ENCODE data around the gene UNC5C.

UNC5C gene

DNA sequence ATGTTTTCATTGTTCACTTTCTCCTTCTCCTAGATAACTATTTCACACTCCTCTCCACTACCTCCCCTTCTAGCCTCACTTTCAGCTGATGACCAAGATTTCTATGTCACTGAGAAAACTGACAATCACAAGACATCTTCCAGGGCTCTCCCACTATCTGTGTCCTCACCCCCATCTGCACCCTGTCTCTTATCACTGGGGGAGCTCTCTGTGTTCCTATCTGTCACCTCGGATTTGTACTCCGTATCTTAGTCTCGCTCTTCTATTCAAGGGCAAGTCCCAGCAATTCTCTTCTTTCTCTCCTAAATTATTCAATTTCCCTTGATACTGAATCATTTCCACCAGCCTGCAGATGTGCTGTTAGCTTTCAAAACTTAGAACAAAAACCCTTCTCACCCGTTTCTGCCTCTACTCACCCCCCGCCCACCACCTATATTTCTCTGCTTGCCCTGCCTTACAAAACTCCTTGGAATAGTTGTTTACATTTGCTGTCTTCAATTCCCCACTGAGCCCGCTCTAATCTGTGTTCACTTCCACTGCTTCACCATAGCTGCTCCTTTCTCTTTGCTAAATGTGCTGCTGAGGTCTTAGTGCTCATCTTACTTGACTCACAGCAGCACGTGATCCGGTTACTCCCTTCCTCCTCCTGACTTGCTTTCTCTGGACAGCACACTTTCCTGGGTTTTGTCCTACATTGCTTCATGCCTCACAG is 293.2 kb downstream of the UNC5C start:
- H2BK12ac ChIP-seq (ENCODE audit: low read length) = no peak overlapping the region
- no peak overlapping the region for H2BK5ac ChIP-seq (ENCODE audit: low read depth, low read length, poor library complexity)
- no CpG with 5 or more reads among the region's 8 CpGs for WGBS (ENCODE audit: extremely low coverage, insufficient coverage, insufficient read length)
- H3K18ac ChIP-seq (ENCODE audit: low read length) = no peak overlapping the region
- H3K4me2 ChIP-seq (ENCODE audit: low read length) = no peak overlapping the region
- H3K79me2 ChIP-seq (ENCODE audit: control insufficient read depth, insufficient read depth, low read length, poor library complexity) = no peaks in the 10 kb centered on the region
- no peak overlapping the region for H2BK120ac ChIP-seq (ENCODE audit: insufficient read depth, low read length, poor library complexity)
- no peak for DNase-seq
- no peaks in the 10 kb centered on the region for H3K9me3 ChIP-seq (ENCODE audit: insufficient read depth, low read depth, low read length)
- H3K4me1 ChIP-seq (ENCODE audit: control insufficient read depth in 1 of 2, insufficient read depth in 2 of 2, low read length in 2 of 2) = peaks cover 1 to 2% of the 10 kb centered on the region in 2 experiments
- no peak overlapping the region for H3K27ac ChIP-seq (ENCODE audit: low read depth, low read length)
- no peak overlapping the region for H3K4me3 ChIP-seq (ENCODE audit: low read depth, low read length)
- H3K23ac ChIP-seq (ENCODE audit: low read length) = no peak overlapping the region
- no peak overlapping the region for H4K91ac ChIP-seq (ENCODE audit: low read depth, low read length)
- H3K14ac ChIP-seq (ENCODE audit: low read length) = no peak overlapping the region
- H3K27me3 ChIP-seq (ENCODE audit: insufficient read depth, low read length) = no peaks in the 10 kb centered on the region
- no peak overlapping the region for H3K4ac ChIP-seq (ENCODE audit: low read depth, low read length)
- no peak overlapping the region for H4K12ac ChIP-seq (ENCODE audit: low read depth, low read length)
- H3K79me1 ChIP-seq (ENCODE audit: low read length) = no peaks in the 10 kb centered on the region
- H2AK5ac ChIP-seq (ENCODE audit: low read length) = no peak overlapping the region
- no peak overlapping the region for H3K9ac ChIP-seq (ENCODE audit: low read length)
- H2AFZ ChIP-seq (ENCODE audit: insufficient read depth, low read length, poor library complexity) = no peak overlapping the region
- peaks cover 0 to 4% of the 10 kb centered on the region in 2 experiments for H3K36me3 ChIP-seq (ENCODE audit: control insufficient read depth in 1 of 2, insufficient read depth in 2 of 2, low read length in 2 of 2)
- no peak overlapping the region for H4K8ac ChIP-seq (ENCODE audit: low read depth, low read length)

DNA sequence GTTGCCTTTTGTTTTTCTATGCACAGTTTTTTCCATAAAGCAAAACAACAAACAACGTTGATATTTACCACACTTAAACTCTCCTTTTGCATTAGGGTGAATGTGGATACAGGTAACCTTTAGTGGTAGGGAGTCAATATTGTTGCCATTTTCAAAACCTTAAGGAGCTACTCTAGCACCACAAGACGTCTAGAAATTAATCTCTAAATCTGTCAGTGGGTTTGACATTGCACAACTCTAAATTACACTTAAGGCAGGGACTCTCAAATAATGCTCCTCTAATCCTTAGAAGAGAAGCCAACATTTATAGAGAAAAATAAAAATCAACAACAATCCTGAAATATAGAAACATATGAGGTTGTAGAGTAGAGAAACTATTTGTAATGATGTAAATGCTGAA is 297.2 kb downstream of the UNC5C start:
- no peak overlapping the region for H3K9ac ChIP-seq (ENCODE audit: low read length)
- H3K14ac ChIP-seq (ENCODE audit: low read length) = no peak overlapping the region
- H3K79me2 ChIP-seq (ENCODE audit: control insufficient read depth, insufficient read depth, low read length, poor library complexity) = no peaks in the 10 kb centered on the region
- no peak overlapping the region for H4K12ac ChIP-seq (ENCODE audit: low read depth, low read length)
- no peak overlapping the region for H2BK120ac ChIP-seq (ENCODE audit: insufficient read depth, low read length, poor library complexity)
- H3K4me2 ChIP-seq (ENCODE audit: low read length) = no peak overlapping the region
- no peak overlapping the region for H3K4me3 ChIP-seq (ENCODE audit: low read depth, low read length)
- peaks cover 0 to 2% of the 10 kb centered on the region in 2 experiments for H3K4me1 ChIP-seq (ENCODE audit: control insufficient read depth in 1 of 2, insufficient read depth in 2 of 2, low read length in 2 of 2)
- no peak overlapping the region for H3K23ac ChIP-seq (ENCODE audit: low read length)
- H3K27ac ChIP-seq (ENCODE audit: low read depth, low read length) = no peak overlapping the region
- H3K27me3 ChIP-seq (ENCODE audit: insufficient read depth, low read length) = no peaks in the 10 kb centered on the region
- H2AK5ac ChIP-seq (ENCODE audit: low read length) = no peak overlapping the region
- H2BK12ac ChIP-seq (ENCODE audit: low read length) = no peak overlapping the region
- no peak overlapping the region for H2BK5ac ChIP-seq (ENCODE audit: low read depth, low read length, poor library complexity)
- H4K91ac ChIP-seq (ENCODE audit: low read depth, low read length) = no peak overlapping the region
- no peak overlapping the region for H2AFZ ChIP-seq (ENCODE audit: insufficient read depth, low read length, poor library complexity)
- no peak overlapping the region for H4K8ac ChIP-seq (ENCODE audit: low read depth, low read length)
- WGBS (ENCODE audit: extremely low coverage, insufficient coverage, insufficient read length) = no CpG with 5 or more reads among the region's 2 CpGs
- no peaks in the 10 kb centered on the region for H3K9me3 ChIP-seq (ENCODE audit: insufficient read depth, low read depth, low read length)
- H3K4ac ChIP-seq (ENCODE audit: low read depth, low read length) = no peak overlapping the region
- H3K18ac ChIP-seq (ENCODE audit: low read length) = no peak overlapping the region
- peaks cover 2% of the 10 kb centered on the region for H3K79me1 ChIP-seq (ENCODE audit: low read length)
- DNase-seq = no peak
- peaks cover 4 to 13% of the 10 kb centered on the region in 2 experiments for H3K36me3 ChIP-seq (ENCODE audit: control insufficient read depth in 1 of 2, insufficient read depth in 2 of 2, low read length in 2 of 2)

DNA sequence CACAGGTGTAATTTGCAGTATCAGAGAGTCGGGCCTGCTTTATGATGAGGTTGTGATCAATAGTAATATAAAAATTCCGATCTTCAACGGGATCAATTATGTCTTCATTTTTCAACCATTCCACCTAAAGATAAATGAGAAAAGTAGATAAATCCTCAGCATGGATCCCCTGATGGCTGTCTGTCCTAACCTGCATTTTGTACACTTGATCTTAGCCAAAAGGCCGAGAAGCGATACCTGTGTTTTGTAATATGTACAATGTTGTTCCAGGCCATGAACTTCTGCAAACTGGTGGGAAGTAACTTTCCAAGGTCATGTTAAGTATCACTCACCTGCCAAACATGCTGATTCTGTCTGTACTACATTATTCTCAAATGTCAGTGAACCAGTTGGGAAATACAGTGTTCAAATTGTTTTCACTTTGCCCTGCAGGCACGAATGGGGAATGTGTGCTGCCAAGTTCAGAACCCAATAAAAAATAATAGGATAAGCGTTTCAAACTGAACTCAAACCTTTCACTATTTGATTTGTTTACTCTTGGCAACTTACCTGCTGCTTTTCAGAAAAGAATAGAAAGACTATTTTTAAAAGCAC is 298.1 kb downstream of the UNC5C start:
- H3K23ac ChIP-seq (ENCODE audit: low read length) = no peak overlapping the region
- no peak overlapping the region for H2BK5ac ChIP-seq (ENCODE audit: low read depth, low read length, poor library complexity)
- no peak overlapping the region for H3K18ac ChIP-seq (ENCODE audit: low read length)
- no peaks in the 10 kb centered on the region for H3K27me3 ChIP-seq (ENCODE audit: insufficient read depth, low read length)
- no peak overlapping the region for H3K9ac ChIP-seq (ENCODE audit: low read length)
- no peak overlapping the region for H3K27ac ChIP-seq (ENCODE audit: low read depth, low read length)
- no CpG with 5 or more reads among the region's 7 CpGs for WGBS (ENCODE audit: extremely low coverage, insufficient coverage, insufficient read length)
- peak overlapping the region; percentile 9 for H4K91ac ChIP-seq (ENCODE audit: low read depth, low read length)
- H3K9me3 ChIP-seq (ENCODE audit: insufficient read depth, low read depth, low read length) = no peaks in the 10 kb centered on the region
- peaks cover 4 to 13% of the 10 kb centered on the region in 2 experiments for H3K36me3 ChIP-seq (ENCODE audit: control insufficient read depth in 1 of 2, insufficient read depth in 2 of 2, low read length in 2 of 2)
- peak; percentile 17 to 38 for DNase-seq
- H3K4ac ChIP-seq (ENCODE audit: low read depth, low read length) = no peak overlapping the region
- no peak overlapping the region for H4K8ac ChIP-seq (ENCODE audit: low read depth, low read length)
- no peak overlapping the region for H3K14ac ChIP-seq (ENCODE audit: low read length)
- no peak overlapping the region for H2AFZ ChIP-seq (ENCODE audit: insufficient read depth, low read length, poor library complexity)
- H2AK5ac ChIP-seq (ENCODE audit: low read length) = no peak overlapping the region
- H3K79me2 ChIP-seq (ENCODE audit: control insufficient read depth, insufficient read depth, low read length, poor library complexity) = no peaks in the 10 kb centered on the region
- H3K79me1 ChIP-seq (ENCODE audit: low read length) = peaks cover 2% of the 10 kb centered on the region
- no peak overlapping the region for H2BK120ac ChIP-seq (ENCODE audit: insufficient read depth, low read length, poor library complexity)
- H3K4me1 ChIP-seq (ENCODE audit: control insufficient read depth in 1 of 2, insufficient read depth in 2 of 2, low read length in 2 of 2) = peaks cover 0 to 2% of the 10 kb centered on the region in 2 experiments
- H3K4me2 ChIP-seq (ENCODE audit: low read length) = no peak overlapping the region
- H3K4me3 ChIP-seq (ENCODE audit: low read depth, low read length) = no peak overlapping the region
- H4K12ac ChIP-seq (ENCODE audit: low read depth, low read length) = no peak overlapping the region
- no peak overlapping the region for H2BK12ac ChIP-seq (ENCODE audit: low read length)

DNA sequence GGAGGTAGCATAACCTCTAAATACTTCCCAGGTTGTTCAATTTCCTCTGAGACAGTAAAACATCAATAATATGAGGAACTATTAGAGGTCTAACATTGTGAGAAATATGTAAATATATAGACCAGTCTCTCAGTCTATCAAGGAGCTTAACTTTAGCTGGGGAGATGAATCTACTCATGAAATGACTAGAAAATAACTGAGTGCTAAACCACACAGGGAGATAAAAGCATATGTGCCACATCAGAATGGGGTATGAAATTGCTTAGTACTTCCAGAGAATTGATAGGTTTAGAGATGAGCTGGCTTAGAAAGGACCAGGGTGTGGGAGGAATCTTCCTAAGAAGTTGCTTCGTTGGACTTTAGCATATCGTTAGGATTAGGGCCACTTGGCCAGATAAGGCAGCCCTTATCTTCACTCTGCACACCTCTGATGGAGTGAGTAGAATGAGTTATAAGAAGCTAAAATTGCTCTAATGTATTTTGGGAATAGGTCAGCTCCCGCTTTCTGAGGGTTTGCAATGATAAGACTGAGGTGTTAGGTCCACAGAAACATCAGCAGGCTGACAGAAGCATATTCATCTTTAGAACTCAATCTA is 299.2 kb downstream of the UNC5C start:
- Histone ChIP-seq H4K91ac (ENCODE audit: low read depth, low read length) (no peak overlapping the region), H2BK12ac (ENCODE audit: low read length) (no peak overlapping the region), H3K18ac (ENCODE audit: low read length) (no peak overlapping the region), H4K12ac (ENCODE audit: low read depth, low read length) (no peak overlapping the region), H2BK5ac (ENCODE audit: low read depth, low read length, poor library complexity) (no peak overlapping the region), H4K8ac (ENCODE audit: low read depth, low read length) (no peak overlapping the region), H3K4me2 (ENCODE audit: low read length) (no peak overlapping the region), H3K14ac (ENCODE audit: low read length) (no peak overlapping the region), H3K79me1 (ENCODE audit: low read length) (peaks cover 2% of the 10 kb centered on the region), H3K4ac (ENCODE audit: low read depth, low read length) (no peak overlapping the region), H3K9ac (ENCODE audit: low read length) (no peak overlapping the region), H3K9me3 (ENCODE audit: insufficient read depth, low read depth, low read length) (no peaks in the 10 kb centered on the region), H2AK5ac (ENCODE audit: low read length) (no peak overlapping the region), H3K4me1 (ENCODE audit: control insufficient read depth in 1 of 2, insufficient read depth in 2 of 2, low read length in 2 of 2) (peaks cover 0 to 2% of the 10 kb centered on the region in 2 experiments), H3K36me3 (ENCODE audit: control insufficient read depth in 1 of 2, insufficient read depth in 2 of 2, low read length in 2 of 2) (peaks cover 6 to 16% of the 10 kb centered on the region in 2 experiments), H3K27ac (ENCODE audit: low read depth, low read length) (no peak overlapping the region), H3K27me3 (ENCODE audit: insufficient read depth, low read length) (no peaks in the 10 kb centered on the region), H3K4me3 (ENCODE audit: low read depth, low read length) (no peak overlapping the region), H3K23ac (ENCODE audit: low read length) (no peak overlapping the region), H3K79me2 (ENCODE audit: control insufficient read depth, insufficient read depth, low read length, poor library complexity) (no peaks in the 10 kb centered on the region), H2AFZ (ENCODE audit: insufficient read depth, low read length, poor library complexity) (no peak overlapping the region), H2BK120ac (ENCODE audit: insufficient read depth, low read length, poor library complexity) (no peak overlapping the region)
- WGBS (ENCODE audit: extremely low coverage, insufficient coverage, insufficient read length) = no CpG with 5 or more reads among the region's 3 CpGs
- DNase-seq = no peak
